Retinal pigment epithelial cell (primary cell): ENCODE results near the gene LBHD1.
"Not testable (repeated sequence)": the region's sequence is repeated elsewhere in the genome, so short reads cannot be mapped to it uniquely, and the experiment has no call there.

ENCODE experiments used
- DNase-seq: peaks from one replicate; pipeline ENCODE4 v3.0.0-alpha.2; 2010; ENCODE audit warnings: low read depth
- H3K4me3 ChIP-seq: 2 replicates; pipeline ENCODE4 v1.5.1; 2011; ENCODE audit warnings: mild to moderate bottlenecking, low read length, control low read depth, moderate library complexity
- TF ChIP-seq, protein P1 (sequence below): conservative IDR thresholded peaks from 2 replicates; pipeline ENCODE4 v1.5.1; 2011; ENCODE audit warnings: low read depth, low read length, control low read depth, inconsistent platforms

The LBHD1 gene

DNA sequence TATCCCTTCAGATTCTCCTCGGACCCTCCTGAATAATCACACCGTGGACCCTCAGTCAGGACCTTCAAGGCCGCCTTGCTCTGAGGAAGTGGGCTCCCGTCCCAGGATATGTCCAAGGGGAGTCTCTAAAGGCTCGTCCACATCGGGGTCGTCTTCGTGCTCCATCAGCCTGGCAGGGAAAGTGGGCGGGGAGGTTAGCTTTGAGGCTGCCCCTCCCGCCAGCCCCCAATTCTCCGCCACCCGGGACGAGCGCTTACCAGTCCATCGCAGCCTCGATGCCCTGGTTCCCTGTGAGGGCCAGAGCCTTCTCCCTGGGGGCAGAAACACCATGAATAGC is 6.3 kb upstream of the LBHD1 start:
- TF ChIP-seq, protein P1, sequence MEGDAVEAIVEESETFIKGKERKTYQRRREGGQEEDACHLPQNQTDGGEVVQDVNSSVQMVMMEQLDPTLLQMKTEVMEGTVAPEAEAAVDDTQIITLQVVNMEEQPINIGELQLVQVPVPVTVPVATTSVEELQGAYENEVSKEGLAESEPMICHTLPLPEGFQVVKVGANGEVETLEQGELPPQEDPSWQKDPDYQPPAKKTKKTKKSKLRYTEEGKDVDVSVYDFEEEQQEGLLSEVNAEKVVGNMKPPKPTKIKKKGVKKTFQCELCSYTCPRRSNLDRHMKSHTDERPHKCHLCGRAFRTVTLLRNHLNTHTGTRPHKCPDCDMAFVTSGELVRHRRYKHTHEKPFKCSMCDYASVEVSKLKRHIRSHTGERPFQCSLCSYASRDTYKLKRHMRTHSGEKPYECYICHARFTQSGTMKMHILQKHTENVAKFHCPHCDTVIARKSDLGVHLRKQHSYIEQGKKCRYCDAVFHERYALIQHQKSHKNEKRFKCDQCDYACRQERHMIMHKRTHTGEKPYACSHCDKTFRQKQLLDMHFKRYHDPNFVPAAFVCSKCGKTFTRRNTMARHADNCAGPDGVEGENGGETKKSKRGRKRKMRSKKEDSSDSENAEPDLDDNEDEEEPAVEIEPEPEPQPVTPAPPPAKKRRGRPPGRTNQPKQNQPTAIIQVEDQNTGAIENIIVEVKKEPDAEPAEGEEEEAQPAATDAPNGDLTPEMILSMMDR = no peak
- peak overlapping the region; percentile 95 for H3K4me3 ChIP-seq
- DNase-seq = no peak

DNA sequence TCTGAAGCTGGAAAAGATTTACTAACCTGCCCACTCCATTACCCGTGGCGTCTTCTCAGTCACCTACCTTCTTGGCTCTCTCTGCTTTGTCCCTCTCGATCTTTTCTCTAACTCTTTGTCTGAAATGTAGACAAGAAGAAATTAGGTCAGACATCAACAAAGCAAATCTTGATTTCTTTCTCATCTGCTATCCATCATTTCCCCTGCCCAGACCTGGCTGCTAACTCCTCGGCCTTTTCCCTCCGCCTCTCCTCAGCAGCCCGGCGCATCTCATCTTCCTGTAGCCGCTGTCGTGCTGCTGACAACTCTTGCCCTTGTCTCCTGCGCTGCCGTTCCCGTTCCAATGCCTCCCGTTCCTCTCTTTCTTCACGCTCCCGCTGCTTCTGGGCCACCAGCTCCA is 5.6 kb upstream of the LBHD1 start:
- no peak for DNase-seq
- TF ChIP-seq, protein P1 = no peak
- peak overlapping the region; percentile 95 for H3K4me3 ChIP-seq

DNA sequence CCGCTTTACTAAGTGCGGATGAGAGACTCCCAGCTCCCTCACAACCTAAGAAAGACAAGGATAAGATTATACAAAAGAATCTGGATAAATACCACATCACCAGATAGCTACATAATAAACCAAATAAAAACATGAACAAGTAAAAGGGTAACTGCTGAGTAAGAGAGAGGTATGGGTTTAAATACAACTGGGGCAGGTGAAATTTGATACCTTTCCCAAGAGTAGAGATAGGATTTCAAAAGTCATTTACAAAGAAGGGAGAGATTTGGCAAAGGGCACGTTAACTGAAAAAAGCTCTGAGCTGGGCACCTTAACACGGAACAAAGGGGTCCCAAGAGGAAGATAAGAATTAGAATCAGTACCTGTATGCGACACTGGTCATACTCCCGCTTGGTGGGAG is 5.1 kb upstream of the LBHD1 start:
- no peak overlapping the region for H3K4me3 ChIP-seq
- TF ChIP-seq, protein P1 = no peak
- DNase-seq = no peak

DNA sequence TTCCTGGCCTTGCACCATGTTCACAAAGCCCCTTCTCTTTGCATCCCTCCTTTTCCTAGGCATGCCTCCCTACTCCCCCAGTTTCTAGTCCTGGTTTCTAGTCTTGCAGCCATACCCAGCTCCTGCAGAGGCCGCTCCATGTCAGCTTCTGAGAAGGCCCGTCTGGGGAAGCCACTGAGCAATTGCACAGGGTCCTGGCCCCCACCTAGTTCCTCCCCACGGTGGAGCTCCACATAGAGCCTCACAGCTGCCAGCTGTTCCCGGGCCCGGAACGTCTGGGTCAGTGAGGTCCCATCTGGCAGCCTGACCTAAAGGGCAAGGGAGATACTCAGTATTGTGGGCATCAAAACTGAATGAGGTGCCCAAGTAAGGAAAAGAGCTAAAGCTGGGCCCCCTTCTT is 4.6 kb upstream of the LBHD1 start:
- H3K4me3 ChIP-seq = no peak overlapping the region
- DNase-seq = no peak
- TF ChIP-seq, protein P1 = no peak

DNA sequence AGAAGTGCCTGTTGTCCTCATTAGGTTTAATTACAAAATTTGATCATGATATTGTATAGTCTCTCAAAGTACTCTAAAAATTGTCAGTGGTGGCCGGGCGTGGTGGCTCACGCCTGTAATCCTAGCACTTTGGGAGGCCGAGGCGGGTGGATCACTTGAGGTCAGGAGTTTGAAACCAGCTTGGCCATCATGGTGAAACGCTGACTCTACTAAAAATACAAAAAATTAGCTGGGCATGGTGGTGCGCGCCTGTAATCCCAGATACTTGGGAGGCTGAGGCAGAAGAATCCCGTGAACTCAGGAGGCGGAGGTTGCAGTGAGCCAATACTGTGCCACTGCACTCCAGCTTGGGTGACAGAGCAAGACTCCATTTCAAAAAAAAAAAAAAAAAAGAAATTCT is 3.3 kb upstream of the LBHD1 start:
- DNase-seq, H3K4me3 ChIP-seq: not testable (repeated sequence)

DNA sequence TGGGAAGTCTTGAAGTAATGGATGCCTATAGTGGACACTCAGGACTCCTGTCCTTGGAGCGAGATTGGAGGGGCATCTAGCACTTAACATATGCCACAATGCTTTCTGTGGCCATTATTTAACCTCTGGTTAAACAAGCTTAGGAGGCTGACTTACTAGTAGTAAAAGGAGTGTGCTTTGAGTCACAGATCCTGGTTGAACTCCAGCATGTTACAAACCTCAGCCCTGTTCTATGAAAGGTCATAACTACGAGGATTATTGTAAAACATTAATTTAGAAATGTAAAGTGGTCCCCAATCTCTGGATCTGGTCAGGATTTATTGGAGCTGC is 1.1 kb upstream of the LBHD1 start:
- H3K4me3 ChIP-seq = no peak overlapping the region
- DNase-seq = no peak
- TF ChIP-seq, protein P1 = no peak

DNA sequence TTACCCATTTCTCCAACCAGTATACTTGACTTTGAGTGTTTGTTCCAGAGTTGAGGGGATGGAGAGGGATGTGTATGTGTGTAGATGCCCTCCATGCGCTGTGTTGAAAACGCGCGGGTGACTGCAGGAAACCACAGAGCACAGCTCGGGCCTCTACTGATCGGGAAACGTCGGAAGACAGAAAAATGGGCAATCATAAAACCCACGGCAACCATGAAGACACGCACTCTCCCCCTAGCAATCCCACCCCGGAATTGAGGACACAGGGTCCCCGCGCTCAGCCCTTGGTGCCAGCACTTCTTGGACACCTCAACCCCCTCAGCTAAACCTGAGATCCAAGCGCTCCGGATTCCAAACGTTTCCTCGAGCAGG is 845 bp downstream of the LBHD1 start:
- TF ChIP-seq, protein P1 = no peak
- DNase-seq = no peak
- peak overlapping the region; percentile 85 for H3K4me3 ChIP-seq

DNA sequence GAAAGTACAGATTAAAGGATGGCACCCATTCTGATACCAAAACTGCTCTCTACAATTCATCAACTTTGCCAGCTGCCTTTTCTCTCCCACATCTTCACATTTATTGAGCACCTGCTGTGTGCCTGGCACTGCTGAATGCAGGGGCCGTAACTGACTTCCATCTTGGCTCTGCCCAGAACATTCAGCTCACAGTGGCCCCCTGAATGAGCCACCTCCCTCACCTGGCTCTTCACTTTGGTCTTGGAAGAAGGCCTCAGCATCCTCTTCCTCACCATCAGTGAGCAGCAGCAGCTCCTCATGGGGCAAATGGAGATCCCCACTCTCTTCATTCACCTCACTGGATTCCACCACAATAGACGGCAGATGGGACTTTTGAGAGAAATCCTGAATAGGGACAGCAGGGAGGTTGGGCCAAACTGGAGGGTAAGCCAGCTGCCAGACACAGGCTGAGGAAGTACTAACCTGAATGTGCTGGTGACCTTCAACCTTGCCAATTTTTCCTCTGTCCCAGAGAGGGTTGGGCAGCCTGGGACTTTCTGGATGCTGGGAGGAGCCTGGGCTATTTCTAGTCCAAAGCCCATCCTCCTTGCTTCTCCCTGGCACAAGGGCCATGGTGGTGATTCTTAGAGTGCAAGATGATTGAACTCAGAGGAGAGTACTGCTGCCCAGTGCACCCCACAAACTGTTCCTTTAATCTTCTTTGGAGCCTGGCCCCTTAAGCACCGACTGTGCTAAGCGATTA is 2.5 kb downstream of the LBHD1 start:
- TF ChIP-seq, protein P1 = no peak
- no peak for DNase-seq
- no peak overlapping the region for H3K4me3 ChIP-seq
